Neural cell (in vitro differentiated cells): ENCODE data around the gene EIF3I. TPM values are rescaled to one million over a fixed set of nuclear protein-coding genes. Genes with fewer than 3 reads are reported as not detected.

Source experiments
- H2AFZ ChIP-seq: fragments of 200-600, 300-800 bp; sonication (generic), shearing (Covaris generic); 2 replicates; pipeline ENCODE4 v1.6.0; 2014; ENCODE audit warnings: low read depth, mild to moderate bottlenecking, antibody characterized with exemption, low read length, moderate library complexity
- H3F3A ChIP-seq: fragments of 200-600 bp; shearing (Covaris generic); 2 replicates; pipeline ENCODE4 v1.6.1; 2016; ENCODE audit warnings: mild to moderate bottlenecking, moderate library complexity, mixed read lengths, antibody characterized with exemption, low read length; ENCODE audit not compliant: insufficient read depth, poor library complexity, severe bottlenecking
- H3K27ac ChIP-seq: fragments of 200-600, 300-800 bp; sonication (generic), shearing (Covaris generic); 2 replicates; pipeline ENCODE4 v1.5.1; 2014; ENCODE audit warnings: mild to moderate bottlenecking, low read length, moderate library complexity
- H3K27me3 ChIP-seq: fragments of 300-800, 200-600 bp; sonication (generic), shearing (Covaris generic); 2 replicates; pipeline ENCODE4 v1.6.0; 2014; ENCODE audit warnings: mild to moderate bottlenecking, low read depth, low read length, moderate library complexity; ENCODE audit not compliant: insufficient read depth
- H3K36me3 ChIP-seq: fragments of 300-800, 200-600 bp; sonication (generic), shearing (Covaris generic); 2 replicates; pipeline ENCODE4 v1.5.1; 2014; ENCODE audit warnings: mild to moderate bottlenecking, antibody characterized with exemption, low read length, moderate library complexity; ENCODE audit not compliant: insufficient read depth
- H3K4me2 ChIP-seq: fragments of 300-800, 200-600 bp; sonication (generic), shearing (Covaris generic); 2 replicates; pipeline ENCODE4 v1.6.0; 2014; ENCODE audit warnings: mild to moderate bottlenecking, low read length
- H3K4me3 ChIP-seq: fragments of 300-800, 200-600 bp; sonication (generic), shearing (Covaris generic); 2 replicates; pipeline ENCODE4 v1.5.1; 2014; ENCODE audit warnings: mild to moderate bottlenecking, low read length, moderate library complexity
- H3K79me2 ChIP-seq: fragments of 200-600 bp; shearing (Covaris generic); replicated peaks from 2 replicates; pipeline ENCODE4 v1.6.0; 2014; ENCODE audit warnings: mild to moderate bottlenecking, low read length, moderate library complexity; ENCODE audit not compliant: insufficient read depth
- H3K9ac ChIP-seq: fragments of 300-800, 200-600 bp; sonication (generic), shearing (Covaris generic); 2 replicates; pipeline ENCODE4 v1.6.1; 2016; ENCODE audit warnings: mild to moderate bottlenecking, low read length, mixed read lengths
- H3K9me2 ChIP-seq: fragments of 200-600 bp; shearing (Covaris generic); 2 replicates; pipeline ENCODE4 v1.6.1; 2016; ENCODE audit warnings: mild to moderate bottlenecking, low read length, mixed read lengths; ENCODE audit not compliant: insufficient read depth
- H3K9me3 ChIP-seq: fragments of 200-600, 300-800 bp; sonication (generic), shearing (Covaris generic); 2 replicates; pipeline ENCODE4 v1.6.1; 2016; ENCODE audit warnings: mild to moderate bottlenecking, mixed run types, low read length, moderate library complexity, mixed read lengths
- H4K20me1 ChIP-seq: fragments of 200-600 bp; shearing (Covaris generic); 2 replicates; pipeline ENCODE4 v1.6.1; 2016; ENCODE audit warnings: mild to moderate bottlenecking, mixed run types; ENCODE audit not compliant: insufficient read depth
- CTCF ChIP-seq: fragments of 450-650 bp; IDR thresholded peaks from 2 replicates; pipeline ENCODE4 v1.5.1; 2014; ENCODE audit warnings: antibody characterized with exemption, mild to moderate bottlenecking, moderate library complexity; ENCODE audit not compliant: poor library complexity, severe bottlenecking
- EP300 ChIP-seq: fragments of 450-650 bp; conservative IDR thresholded peaks from 2 replicates; pipeline ENCODE4 v1.6.1; 2014; ENCODE audit warnings: antibody characterized with exemption, mild to moderate bottlenecking, moderate library complexity; ENCODE audit not compliant: poor library complexity, severe bottlenecking
- EZH2 ChIP-seq: fragments of 200-600, 300-800 bp; shearing (Covaris generic), sonication (generic); IDR thresholded peaks from 2 replicates; pipeline ENCODE4 v1.6.1; 2014; ENCODE audit warnings: antibody characterized with exemption, low read length, borderline replicate concordance, mild to moderate bottlenecking; ENCODE audit not compliant: insufficient read depth, poor library complexity, severe bottlenecking
- MXI1 ChIP-seq: fragments of 450-650 bp; conservative IDR thresholded peaks from 2 replicates; pipeline ENCODE4 v1.6.1; 2014; ENCODE audit warnings: antibody characterized with exemption, mild to moderate bottlenecking; ENCODE audit not compliant: poor library complexity, severe bottlenecking
- POLR2AphosphoS5 ChIP-seq: IDR thresholded peaks from 2 replicates; pipeline ENCODE4 v1.6.1; 2012
- RAD21 ChIP-seq: fragments of 450-650 bp; conservative IDR thresholded peaks from 2 replicates; pipeline ENCODE4 v1.6.1; 2014; ENCODE audit warnings: antibody characterized with exemption, mild to moderate bottlenecking, moderate library complexity
- SMC3 ChIP-seq: fragments of 450-650 bp; conservative IDR thresholded peaks from 2 replicates; pipeline ENCODE4 v1.6.1; 2014; ENCODE audit warnings: antibody characterized with exemption, mild to moderate bottlenecking, moderate library complexity; ENCODE audit not compliant: poor library complexity
- TAF1 ChIP-seq: IDR thresholded peaks from 2 replicates; pipeline ENCODE4 v1.6.1; 2012; ENCODE audit warnings: low read depth
- polyA plus RNA-seq: library from polyadenylated mRNA; depleted of rRNA; stranded (reverse); fragments of >200 nt; gene quantifications from 2 replicates; pipeline ENCODE4 v1.2.3, GENCODE V29; 2014
- TF ChIP-seq, protein P1 (sequence below): IDR thresholded peaks from 2 replicates; pipeline ENCODE4 v1.6.1; 2012; ENCODE audit warnings: borderline replicate concordance

Gene EIF3I
- polyA plus RNA-seq, 1 donor from 2014 or later, result 158 TPM

GRCh38 chr1:32178380-32179192, 43.6 kb upstream of the EIF3I start:
- Histone ChIP-seq H2AFZ (peak overlapping the region; percentile 54), H3K4me3 (peak overlapping the region; percentile 83), H3K36me3 (no peaks in the 10 kb centered on the region), H3K79me2 (peaks cover 22% of the 10 kb centered on the region), H3K9me3 (no peaks in the 10 kb centered on the region), H3K27ac (peak overlapping the region; percentile 75), H3K9ac (peak overlapping the region; percentile 73), H3K4me2 (peak overlapping the region; percentile 16), H4K20me1 (no peaks in the 10 kb centered on the region), H3K9me2 (no peaks in the 10 kb centered on the region), H3F3A (no peaks in the 10 kb centered on the region), H3K27me3 (no peaks in the 10 kb centered on the region)
- TF ChIP-seq SMC3 (no peak), POLR2AphosphoS5 (no peak), RAD21 (no peak), EP300 (no peak)

DNA sequence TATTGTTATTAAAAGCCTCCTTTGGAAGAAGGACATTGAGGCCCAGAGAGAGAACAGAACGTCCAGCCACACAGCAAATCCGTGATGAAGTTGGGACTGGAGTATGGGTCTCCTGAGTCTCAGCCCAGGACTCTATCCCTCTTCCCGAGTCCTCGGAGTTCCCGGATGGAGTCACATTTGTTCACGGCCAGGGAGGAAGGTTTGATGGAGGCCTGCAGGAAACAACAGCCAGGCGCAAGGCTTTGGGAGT, 43.1 kb upstream of the EIF3I start:
- H3K36me3 ChIP-seq, result no peaks in the 10 kb centered on the region
- no peaks in the 10 kb centered on the region for H3K9me3 ChIP-seq
- H3K4me2 ChIP-seq, result peak overlapping the region; percentile 16
- peaks cover 22% of the 10 kb centered on the region for H3K79me2 ChIP-seq
- no peaks in the 10 kb centered on the region for H3F3A ChIP-seq
- H4K20me1 ChIP-seq, result no peaks in the 10 kb centered on the region
- peak overlapping the region; percentile 75 for H3K27ac ChIP-seq
- H3K9ac ChIP-seq, result peak overlapping the region; percentile 73
- TF ChIP-seq TAF1 (no peak), MXI1 (no peak), SMC3 (no peak), EZH2 (no peak), EP300 (no peak), POLR2AphosphoS5 (no peak)
- TF ChIP-seq, protein P1, sequence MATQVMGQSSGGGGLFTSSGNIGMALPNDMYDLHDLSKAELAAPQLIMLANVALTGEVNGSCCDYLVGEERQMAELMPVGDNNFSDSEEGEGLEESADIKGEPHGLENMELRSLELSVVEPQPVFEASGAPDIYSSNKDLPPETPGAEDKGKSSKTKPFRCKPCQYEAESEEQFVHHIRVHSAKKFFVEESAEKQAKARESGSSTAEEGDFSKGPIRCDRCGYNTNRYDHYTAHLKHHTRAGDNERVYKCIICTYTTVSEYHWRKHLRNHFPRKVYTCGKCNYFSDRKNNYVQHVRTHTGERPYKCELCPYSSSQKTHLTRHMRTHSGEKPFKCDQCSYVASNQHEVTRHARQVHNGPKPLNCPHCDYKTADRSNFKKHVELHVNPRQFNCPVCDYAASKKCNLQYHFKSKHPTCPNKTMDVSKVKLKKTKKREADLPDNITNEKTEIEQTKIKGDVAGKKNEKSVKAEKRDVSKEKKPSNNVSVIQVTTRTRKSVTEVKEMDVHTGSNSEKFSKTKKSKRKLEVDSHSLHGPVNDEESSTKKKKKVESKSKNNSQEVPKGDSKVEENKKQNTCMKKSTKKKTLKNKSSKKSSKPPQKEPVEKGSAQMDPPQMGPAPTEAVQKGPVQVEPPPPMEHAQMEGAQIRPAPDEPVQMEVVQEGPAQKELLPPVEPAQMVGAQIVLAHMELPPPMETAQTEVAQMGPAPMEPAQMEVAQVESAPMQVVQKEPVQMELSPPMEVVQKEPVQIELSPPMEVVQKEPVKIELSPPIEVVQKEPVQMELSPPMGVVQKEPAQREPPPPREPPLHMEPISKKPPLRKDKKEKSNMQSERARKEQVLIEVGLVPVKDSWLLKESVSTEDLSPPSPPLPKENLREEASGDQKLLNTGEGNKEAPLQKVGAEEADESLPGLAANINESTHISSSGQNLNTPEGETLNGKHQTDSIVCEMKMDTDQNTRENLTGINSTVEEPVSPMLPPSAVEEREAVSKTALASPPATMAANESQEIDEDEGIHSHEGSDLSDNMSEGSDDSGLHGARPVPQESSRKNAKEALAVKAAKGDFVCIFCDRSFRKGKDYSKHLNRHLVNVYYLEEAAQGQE, result no peak
- no peaks in the 10 kb centered on the region for H3K27me3 ChIP-seq
- H3K4me3 ChIP-seq, result peak overlapping the region; percentile 83
- no peaks in the 10 kb centered on the region for H3K9me2 ChIP-seq
- peak overlapping the region; percentile 54 for H2AFZ ChIP-seq

DNA sequence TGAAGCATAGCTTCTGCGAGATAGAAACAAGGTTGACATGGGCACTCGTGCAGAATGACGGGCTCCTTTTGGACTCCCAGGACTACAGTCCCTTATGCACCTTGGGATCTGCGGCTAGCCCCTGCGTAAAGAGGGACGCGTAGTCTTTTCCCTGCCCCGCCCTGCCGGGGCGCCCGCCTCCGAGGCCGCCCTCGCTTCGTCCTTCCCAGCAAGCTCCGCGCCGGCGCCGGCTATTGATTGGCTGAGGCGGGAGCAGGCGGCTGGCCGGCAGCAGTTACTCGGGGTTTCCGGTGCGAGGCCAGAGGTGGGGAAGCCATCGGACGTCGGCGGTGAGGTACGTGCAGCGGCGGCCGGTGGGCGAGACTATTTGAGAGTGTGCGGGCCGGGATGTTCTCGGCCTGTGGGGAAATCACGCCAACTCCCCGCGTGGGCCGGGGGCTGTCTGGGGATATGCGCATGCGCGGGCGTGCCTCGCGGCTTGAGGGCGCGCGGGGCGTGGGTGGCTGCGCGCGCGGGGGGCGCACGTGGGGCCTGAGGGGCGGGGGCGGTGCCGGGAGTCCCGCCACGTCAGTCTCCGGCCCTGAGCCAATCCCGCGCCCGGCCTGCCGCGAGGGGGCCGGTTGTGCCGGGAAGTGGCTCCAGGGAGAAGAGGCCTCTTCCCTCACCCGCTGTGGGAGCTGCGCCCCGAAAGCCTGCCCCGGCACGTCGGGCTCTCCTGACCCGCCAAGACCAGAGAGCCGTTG, 42.6 kb upstream of the EIF3I start, which contains the start of gene TXLNA:
TSS of gene TXLNA (plus strand) at position 233 of the 743 bp plus-strand sequence. CDS start 671 bp downstream, outside the sequence.
- no peaks in the 10 kb centered on the region for H3F3A ChIP-seq
- H2AFZ ChIP-seq, result peak within 1 kb of the TSS; percentile 54
- H3K27me3 ChIP-seq, result no peaks in the 10 kb centered on the region
- H3K27ac ChIP-seq, result peak within 1 kb of the TSS; percentile 75
- H3K9ac ChIP-seq, result peak within 1 kb of the TSS; percentile 73
- H3K9me3 ChIP-seq, result no peaks in the 10 kb centered on the region
- peak within 1 kb of the TSS; percentile 74 for H3K4me2 ChIP-seq
- no peaks in the 10 kb centered on the region for H3K9me2 ChIP-seq
- H3K79me2 ChIP-seq, result peaks cover 22% of the 10 kb centered on the region
- TF ChIP-seq RAD21 (peak; percentile 26), CTCF (peak; percentile 45), EZH2 (no peak), TAF1 (peak; percentile 55), SMC3 (peak; percentile 39), MXI1 (peak; percentile 90), EP300 (peak; percentile 82), POLR2AphosphoS5 (peak; percentile 65)
- TF ChIP-seq, protein P1, result peak; percentile 23
- H3K4me3 ChIP-seq, result peak within 1 kb of the TSS; percentile 83
- H3K36me3 ChIP-seq, result no peaks in the 10 kb centered on the region
- H4K20me1 ChIP-seq, result no peaks in the 10 kb centered on the region
